Measurements from ENCODE around the gene GLB1L.

Gene GLB1L

DNA sequence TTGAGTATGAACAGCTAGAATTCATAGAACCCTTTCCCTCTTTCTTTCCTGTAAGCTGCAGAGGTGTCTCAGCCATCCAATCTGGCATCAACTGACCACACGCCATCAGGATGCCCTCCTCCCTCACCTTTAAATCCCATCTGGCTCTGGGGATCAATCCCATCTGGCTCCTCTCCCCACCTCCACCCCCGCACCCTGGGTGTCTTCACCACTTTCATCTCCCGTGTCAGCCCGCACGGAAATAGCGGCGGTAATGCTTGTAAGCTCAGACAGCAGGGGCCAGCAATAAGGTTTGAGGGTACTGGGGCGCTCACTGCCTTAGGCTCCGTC lies 7.3 kb upstream of the GLB1L start:
- TF ChIP-seq, protein P1, sequence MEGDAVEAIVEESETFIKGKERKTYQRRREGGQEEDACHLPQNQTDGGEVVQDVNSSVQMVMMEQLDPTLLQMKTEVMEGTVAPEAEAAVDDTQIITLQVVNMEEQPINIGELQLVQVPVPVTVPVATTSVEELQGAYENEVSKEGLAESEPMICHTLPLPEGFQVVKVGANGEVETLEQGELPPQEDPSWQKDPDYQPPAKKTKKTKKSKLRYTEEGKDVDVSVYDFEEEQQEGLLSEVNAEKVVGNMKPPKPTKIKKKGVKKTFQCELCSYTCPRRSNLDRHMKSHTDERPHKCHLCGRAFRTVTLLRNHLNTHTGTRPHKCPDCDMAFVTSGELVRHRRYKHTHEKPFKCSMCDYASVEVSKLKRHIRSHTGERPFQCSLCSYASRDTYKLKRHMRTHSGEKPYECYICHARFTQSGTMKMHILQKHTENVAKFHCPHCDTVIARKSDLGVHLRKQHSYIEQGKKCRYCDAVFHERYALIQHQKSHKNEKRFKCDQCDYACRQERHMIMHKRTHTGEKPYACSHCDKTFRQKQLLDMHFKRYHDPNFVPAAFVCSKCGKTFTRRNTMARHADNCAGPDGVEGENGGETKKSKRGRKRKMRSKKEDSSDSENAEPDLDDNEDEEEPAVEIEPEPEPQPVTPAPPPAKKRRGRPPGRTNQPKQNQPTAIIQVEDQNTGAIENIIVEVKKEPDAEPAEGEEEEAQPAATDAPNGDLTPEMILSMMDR (IDR thresholded peaks at IDR 0.05) = no peak
- DNase-seq (ENCODE audit: low spot score) = no peak
- Histone ChIP-seq H3K27ac (peak overlapping the region; percentile 76 to 92), H3K4me3 (peak overlapping the region; percentile 87)

- DNase-seq (ENCODE audit: low spot score) = no peak
- TF ChIP-seq, protein P1 (IDR thresholded peaks at IDR 0.05) = no peak
- H3K27ac ChIP-seq = peak overlapping the region; percentile 76 to 92
- H3K4me3 ChIP-seq = peak overlapping the region; percentile 87
Measured at GRCh38 chr2:219252084-219252483, 6.8 kb upstream of the GLB1L start.

DNA sequence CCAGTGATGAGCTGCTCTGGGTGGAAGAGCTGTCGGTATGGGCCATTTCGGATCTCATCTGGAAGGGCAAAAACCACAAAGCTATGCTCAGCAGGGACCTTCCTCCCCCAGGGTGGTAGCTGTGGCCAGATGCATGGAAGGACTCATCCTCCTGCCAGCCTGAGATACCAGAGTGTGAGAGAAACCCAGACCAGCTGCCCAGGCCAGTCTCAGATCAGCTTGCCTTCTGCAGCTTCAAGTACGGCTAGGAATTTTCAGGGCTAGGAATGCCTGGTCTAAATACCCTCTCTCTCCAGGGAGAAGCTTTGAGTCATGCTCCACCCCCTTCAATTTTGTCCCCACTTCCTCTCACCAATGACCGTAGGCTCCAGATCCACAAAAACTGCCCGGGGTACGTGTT lies 6.4 kb upstream of the GLB1L start:
- H3K4me3 ChIP-seq = peak overlapping the region; percentile 87
- TF ChIP-seq, protein P1 (IDR thresholded peaks at IDR 0.05) = no peak
- DNase-seq (ENCODE audit: low spot score) = no peak
- H3K27ac ChIP-seq = peak overlapping the region; percentile 76 to 92

- Histone ChIP-seq H3K4me3 (peak overlapping the region; percentile 34), H3K27ac (peak overlapping the region; percentile 84 to 92)
- no peak for DNase-seq (ENCODE audit: low spot score)
- TF ChIP-seq, protein P1 (IDR thresholded peaks at IDR 0.05) = no peak
Measured at GRCh38 chr2:219250049-219250781, 5.0 kb upstream of the GLB1L start.

GRCh38 chr2:219249203-219249980 lies 4.1 kb upstream of the GLB1L start:
- TF ChIP-seq, protein P1 (IDR thresholded peaks at IDR 0.05) = no peak
- DNase-seq (ENCODE audit: low spot score) = peak; percentile 83
- peak overlapping the region; percentile 34 for H3K4me3 ChIP-seq
- H3K27ac ChIP-seq = peak overlapping the region; percentile 84 to 92

DNA sequence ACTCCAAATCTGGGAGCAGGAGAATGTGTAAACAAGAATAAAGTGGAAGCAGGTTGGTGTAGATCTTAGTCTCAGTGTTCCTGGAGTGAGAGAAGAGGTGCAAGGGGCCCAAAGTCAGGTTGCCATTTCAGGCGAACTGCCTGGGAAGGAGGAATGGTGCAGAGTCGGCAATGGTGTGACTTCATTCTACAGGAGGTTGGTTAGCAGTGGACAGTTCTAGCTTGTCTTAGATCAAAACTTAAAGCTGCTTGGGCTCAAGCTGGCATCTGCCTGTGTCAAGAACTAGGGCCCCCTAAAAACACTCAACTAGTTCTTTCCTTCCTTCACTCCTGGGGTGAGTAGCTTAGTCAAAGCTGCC lies 3.6 kb upstream of the GLB1L start:
- TF ChIP-seq, protein P1 (IDR thresholded peaks at IDR 0.05) = no peak
- DNase-seq (ENCODE audit: low spot score) = no peak
- H3K4me3 ChIP-seq = peak overlapping the region; percentile 34
- peak overlapping the region; percentile 84 to 92 for H3K27ac ChIP-seq
